ENCODE data around the gene ALOX12B. TPM values are rescaled to one million over a fixed set of nuclear protein-coding genes. Genes with fewer than 3 reads are reported as not detected.
"Not testable (repeated sequence)": the region's sequence is repeated elsewhere in the genome, so short reads cannot be mapped to it uniquely, and the experiment has no call there.

ALOX12B gene
- total RNA-seq, 2 donors from 2014 or later: 0.95 to 1.2 TPM

- H3K4me1 ChIP-seq (ENCODE audit: control insufficient read depth, insufficient read depth, low read length): no peaks in the 10 kb centered on the region
- no peaks in the 10 kb centered on the region for H3K9me3 ChIP-seq (ENCODE audit: control insufficient read depth, low read length)
- no peak for DNase-seq
- H3K9ac ChIP-seq (ENCODE audit: extremely low read depth, low read length, poor library complexity, severe bottlenecking): no peak overlapping the region
- Mint-ChIP-seq H3K9me3 (no peaks in the 10 kb centered on the region), H3K27me3 (ENCODE audit: insufficient read depth) (peaks cover 84% of the 10 kb centered on the region), H3K36me3 (ENCODE audit: low read depth) (no peaks in the 10 kb centered on the region), H3K27ac (no peak overlapping the region), H3K4me1 (peaks cover 2% of the 10 kb centered on the region), H3K4me3 (peak overlapping the region; percentile 56)
- H3K36me3 ChIP-seq (ENCODE audit: control insufficient read depth, insufficient read depth, low read length): no peaks in the 10 kb centered on the region
- H3K4me3 ChIP-seq (ENCODE audit: low read length): no peak overlapping the region
- H3K27ac ChIP-seq (ENCODE audit: low read depth, low read length): no peak overlapping the region
- WGBS, 2 experiments (ENCODE audit: insufficient coverage in 1 of 2, insufficient read length in 1 of 2): 91 to 96% methylated on average over 22 to 32 of the region's 33 CpGs
- no peak for TF ChIP-seq CTCF (conservative IDR thresholded peaks at IDR 0.05)
- peaks cover 71% of the 10 kb centered on the region for H3K27me3 ChIP-seq (ENCODE audit: control insufficient read depth, insufficient read depth, low read length, poor library complexity, severe bottlenecking)
Measured at GRCh38 chr17:8108972-8109660, 21.6 kb upstream of the ALOX12B start.

- H3K4me3 ChIP-seq (ENCODE audit: low read length); H3K4me3 Mint-ChIP-seq; H3K36me3 Mint-ChIP-seq (ENCODE audit: low read depth); H3K9me3 Mint-ChIP-seq; H3K27ac Mint-ChIP-seq; H3K9me3 ChIP-seq (ENCODE audit: control insufficient read depth, low read length); H3K9ac ChIP-seq (ENCODE audit: extremely low read depth, low read length, poor library complexity, severe bottlenecking); H3K27ac ChIP-seq (ENCODE audit: low read depth, low read length); H3K4me1 Mint-ChIP-seq; H3K36me3 ChIP-seq (ENCODE audit: control insufficient read depth, insufficient read depth, low read length); DNase-seq; H3K4me1 ChIP-seq (ENCODE audit: control insufficient read depth, insufficient read depth, low read length): not testable (repeated sequence)
- WGBS, 2 experiments (ENCODE audit: insufficient coverage in 1 of 2, insufficient read length in 1 of 2): 78 to 95% methylated on average over 4 of the region's 4 CpGs
- peaks cover 50% of the 10 kb centered on the region for H3K27me3 ChIP-seq (ENCODE audit: control insufficient read depth, insufficient read depth, low read length, poor library complexity, severe bottlenecking)
- H3K27me3 Mint-ChIP-seq (ENCODE audit: insufficient read depth): peaks cover 74% of the 10 kb centered on the region
Measured at GRCh38 chr17:8106980-8107379, 19.5 kb upstream of the ALOX12B start.

- Mint-ChIP-seq H3K9me3 (no peaks in the 10 kb centered on the region), H3K4me1 (peaks cover 2% of the 10 kb centered on the region), H3K27me3 (ENCODE audit: insufficient read depth) (peaks cover 64% of the 10 kb centered on the region), H3K4me3 (no peak overlapping the region), H3K36me3 (ENCODE audit: low read depth) (no peaks in the 10 kb centered on the region), H3K27ac (no peak overlapping the region)
- 85 to 86% methylated on average over 4 to 5 of the region's 5 CpGs for WGBS, 2 experiments (ENCODE audit: insufficient coverage in 1 of 2, insufficient read length in 1 of 2)
- Histone ChIP-seq H3K36me3 (ENCODE audit: control insufficient read depth, insufficient read depth, low read length) (no peaks in the 10 kb centered on the region), H3K9ac (ENCODE audit: extremely low read depth, low read length, poor library complexity, severe bottlenecking) (no peak overlapping the region), H3K27me3 (ENCODE audit: control insufficient read depth, insufficient read depth, low read length, poor library complexity, severe bottlenecking) (peaks cover 40% of the 10 kb centered on the region), H3K27ac (ENCODE audit: low read depth, low read length) (no peak overlapping the region), H3K4me3 (ENCODE audit: low read length) (no peak overlapping the region), H3K9me3 (ENCODE audit: control insufficient read depth, low read length) (no peaks in the 10 kb centered on the region), H3K4me1 (ENCODE audit: control insufficient read depth, insufficient read depth, low read length) (no peaks in the 10 kb centered on the region)
- no peak for TF ChIP-seq CTCF (conservative IDR thresholded peaks at IDR 0.05)
- no peak for DNase-seq
Measured at GRCh38 chr17:8105957-8106398, 18.5 kb upstream of the ALOX12B start.
